PC-3 (cell line): ENCODE data around the gene SCAMP3. TPM values are rescaled to one million over a fixed set of nuclear protein-coding genes. Genes with fewer than 3 reads are reported as not detected.

Source experiments
- ATAC-seq: fragments of 200-7000 bp; cut with Tn5 transposase; 2 replicates; pipeline ENCODE4 v1.9.1; 2020; ENCODE audit warnings: mild to moderate bottlenecking, moderate library complexity
- BruUV-seq: library from RNA; stranded (reverse); fragments of 400-500 nt; replicated peaks from 2 replicates; lab custom pipeline; 2021; lab: Mats Ljungman, UMichigan
- CTCF ChIA-PET: fragments of 300-600 bp; sonication (Branson Sonifier 250); formaldehyde crosslinking; loops from one replicate; lab custom pipeline; 2022; ENCODE audit warnings: antibody characterized with exemption; lab: Charles Lee
- POLR2A ChIA-PET: fragments of 300-600 bp; sonication (Branson Sonifier 250); formaldehyde crosslinking; loops from one replicate; lab custom pipeline; 2022; ENCODE audit warnings: antibody characterized with exemption; ENCODE audit not compliant: unreplicated experiment; lab: Charles Lee
- DNase-seq: peaks from one replicate; pipeline ENCODE4 v3.0.0-alpha.2; 2015
- H2AFZ ChIP-seq: fragments of 300-600 bp; sonication (generic); 2 replicates; pipeline ENCODE4 v1.6.0; 2016; ENCODE audit warnings: antibody characterized with exemption, low read length
- H3F3A ChIP-seq: fragments of 300-600 bp; sonication (generic); one replicate; pipeline ENCODE4 v1.6.0; 2017; ENCODE audit warnings: antibody characterized with exemption, low read length, control low read depth, mild to moderate bottlenecking; ENCODE audit not compliant: unreplicated experiment
- H3K27ac ChIP-seq: fragments of 300-600 bp; sonication (generic); 2 replicates; pipeline ENCODE4 v1.5.1; 2016; ENCODE audit warnings: mild to moderate bottlenecking, low read length
- H3K27me3 ChIP-seq: fragments of 300-600 bp; sonication (generic); 2 replicates; pipeline ENCODE4 v1.6.1; 2016; ENCODE audit warnings: low read length, mixed read lengths
- H3K36me3 ChIP-seq: fragments of 300-600 bp; sonication (generic); 2 replicates; pipeline ENCODE4 v1.6.1; 2016; ENCODE audit warnings: low read depth, mixed run types, low read length, mixed read lengths
- H3K4me1 ChIP-seq: fragments of 300-600 bp; sonication (generic); 2 replicates; pipeline ENCODE4 v1.5.1; 2016; ENCODE audit warnings: low read length; ENCODE audit not compliant: insufficient read depth
- H3K4me2 ChIP-seq: fragments of 300-600 bp; sonication (generic); 2 replicates; pipeline ENCODE4 v1.6.0; 2016; ENCODE audit warnings: low read length
- H3K4me3 ChIP-seq: fragments of 300-600 bp; sonication (generic); 2 replicates; pipeline ENCODE4 v1.5.1; 2016; ENCODE audit warnings: mild to moderate bottlenecking, low read length, mixed read lengths
- H3K79me2 ChIP-seq: fragments of 300-600 bp; sonication (generic); 2 replicates; pipeline ENCODE4 v1.6.1; 2017; ENCODE audit warnings: low read length, mixed read lengths
- H3K9ac ChIP-seq: fragments of 300-600 bp; sonication (generic); 2 replicates; pipeline ENCODE4 v1.6.0; 2016; ENCODE audit warnings: mild to moderate bottlenecking, low read length
- H3K9me2 ChIP-seq: fragments of 300-600 bp; sonication (generic); replicated peaks from 2 replicates; pipeline ENCODE4 v1.6.1; 2016; ENCODE audit warnings: mixed run types, low read length, mixed read lengths
- H3K9me3 ChIP-seq: fragments of 300-600 bp; sonication (generic); 2 replicates; pipeline ENCODE4 v1.6.1; 2016; ENCODE audit warnings: low read length, mixed read lengths
- H4K20me1 ChIP-seq: fragments of 300-600 bp; sonication (generic); 2 replicates; pipeline ENCODE4 v1.6.1; 2016; ENCODE audit warnings: low read length, mixed read lengths
- CTCF ChIP-seq: fragments of 300-600 bp; sonication (generic); conservative IDR thresholded peaks from 2 replicates; pipeline ENCODE4 v1.5.1; 2017; ENCODE audit warnings: antibody characterized with exemption, low read depth, mild to moderate bottlenecking, low read length
- EZH2 ChIP-seq: fragments of 300-600 bp; sonication (generic); IDR thresholded peaks from one replicate; pipeline ENCODE4 v1.6.1; 2017; ENCODE audit warnings: antibody characterized with exemption, mild to moderate bottlenecking, low read length; ENCODE audit not compliant: unreplicated experiment
- EZH2phosphoT487 ChIP-seq: fragments of 300-600 bp; sonication (generic); IDR thresholded peaks from 2 replicates; pipeline ENCODE4 v1.6.1; 2018; ENCODE audit warnings: mild to moderate bottlenecking, antibody characterized with exemption, low read length, borderline replicate concordance
- intact Hi-C: fragments of 100-400 bp; cut with micrococcal nuclease; formaldehyde crosslinking; loops from 2 replicates; pipeline ENCODE4 v1.9.0; 2023
- total RNA-seq: library from RNA; depleted of rRNA; stranded (reverse); fragments of >200 nt; gene quantifications from 2 replicates; pipeline ENCODE4 v1.2.3, GENCODE V29; 2014

The SCAMP3 gene
- total RNA-seq, 1 experiment from 2014 or later: 219 TPM

GRCh38 chr1:155305881-155306391 is 43.8 kb upstream of the SCAMP3 start:
- H3K27ac ChIP-seq: no peak overlapping the region
- no peaks in the 10 kb centered on the region for H4K20me1 ChIP-seq
- ChIA-PET CTCF (interaction anchor here (0.6 kb wide), 1 partner anchor 28 kb away, joined by 3 read pairs; no protein-coding TSS in a partner anchor), POLR2A (no interaction called here)
- no peak for ATAC-seq
- peaks cover 23% of the 10 kb centered on the region for H3K79me2 ChIP-seq
- H3K9ac ChIP-seq: no peak overlapping the region
- no peaks in the 10 kb centered on the region for H3K9me3 ChIP-seq
- no peak overlapping the region for H3K4me3 ChIP-seq
- H3K36me3 ChIP-seq: peaks cover 8% of the 10 kb centered on the region; the same call in 1 of the 2 replicates
- H3K27me3 ChIP-seq: no peaks in the 10 kb centered on the region
- no peaks in the 10 kb centered on the region for H3K9me2 ChIP-seq
- no peaks in the 10 kb centered on the region for H3F3A ChIP-seq
- intact Hi-C loops: no loop called here
- H3K4me1 ChIP-seq: peaks cover 17% of the 10 kb centered on the region; the same call in 1 of the 2 replicates
- no TSS peak for BruUV-seq
- no peak overlapping the region for H2AFZ ChIP-seq
- H3K4me2 ChIP-seq: no peak overlapping the region
- TF ChIP-seq EZH2 (no peak), CTCF (no peak), EZH2phosphoT487 (no peak)
- peak; percentile 25 for DNase-seq

GRCh38 chr1:155304558-155305063 is 42.5 kb upstream of the SCAMP3 start:
- Histone ChIP-seq H3K4me2 (no peak overlapping the region), H3K9me3 (no peaks in the 10 kb centered on the region), H4K20me1 (no peaks in the 10 kb centered on the region), H3K9ac (no peak overlapping the region), H3K27ac (no peak overlapping the region), H2AFZ (no peak overlapping the region), H3K4me1 (peaks cover 11% of the 10 kb centered on the region; the same call in 1 of the 2 replicates), H3F3A (no peaks in the 10 kb centered on the region), H3K27me3 (no peaks in the 10 kb centered on the region), H3K79me2 (peaks cover 10% of the 10 kb centered on the region), H3K36me3 (no peaks in the 10 kb centered on the region), H3K4me3 (no peak overlapping the region), H3K9me2 (no peaks in the 10 kb centered on the region)
- DNase-seq (no peak), ATAC-seq (no peak)
- CTCF ChIA-PET: no interaction called here
- POLR2A ChIA-PET: no interaction called here
- intact Hi-C loops: no loop called here
- no TSS peak for BruUV-seq
- no peak for TF ChIP-seq EZH2phosphoT487
- no peak for TF ChIP-seq CTCF
- TF ChIP-seq EZH2: no peak

GRCh38 chr1:155301342-155301841 is 39.2 kb upstream of the SCAMP3 start, which contains the start of gene PKLR:
Gene PKLR, minus strand, starts transcription at chr1:155301438. Its CDS starts 43 bp downstream, at chr1:155301395.
- Histone ChIP-seq H3K4me2 (no peak within 1 kb of the TSS), H3K79me2 (no peaks in the 10 kb centered on the region), H3K27ac (no peak within 1 kb of the TSS), H4K20me1 (no peaks in the 10 kb centered on the region), H2AFZ (no peak within 1 kb of the TSS), H3K9me2 (no peaks in the 10 kb centered on the region), H3F3A (no peaks in the 10 kb centered on the region), H3K36me3 (no peaks in the 10 kb centered on the region), H3K4me1 (peaks cover 4% of the 10 kb centered on the region; the same call in 1 of the 2 replicates), H3K9ac (no peak within 1 kb of the TSS), H3K4me3 (no peak within 1 kb of the TSS), H3K9me3 (no peaks in the 10 kb centered on the region), H3K27me3 (no peaks in the 10 kb centered on the region)
- CTCF ChIA-PET: no interaction called here
- TF ChIP-seq CTCF: no peak
- POLR2A ChIA-PET: interaction anchor here (0.6 kb wide), 1 partner anchor 401 kb away, joined by 4 read pairs; no protein-coding TSS in a partner anchor
- BruUV-seq: no TSS peak
- no peak for ATAC-seq
- no peak for DNase-seq
- intact Hi-C loops: no loop called here
